HEK293 (cell line): ENCODE data around the gene TMED6.

Source experiments
- CTCF ChIA-PET: fragments of 350-600 bp; formaldehyde crosslinking; extraction: SDS; loops from one replicate; lab custom pipeline; 2021; ENCODE audit warnings: antibody characterized with exemption; lab: Yijun Ruan, JAX
- POLR2A ChIA-PET: fragments of 300-600 bp; formaldehyde crosslinking; extraction: SDS; loops from one replicate; lab custom pipeline; 2020; ENCODE audit warnings: antibody characterized with exemption, inconsistent platforms; lab: Yijun Ruan, JAX
- H3K27ac ChIP-seq: fragments of 200-500 bp; sonication (Bioruptor generic); 2 replicates; pipeline ENCODE4 v1.5.1; 2014; ENCODE audit warnings: low read depth, low read length, control low read depth, inconsistent platforms; ENCODE audit errors: extremely low read depth
- H3K36me3 ChIP-seq, 2 experiments: fragments of 200-500 bp in 1 of 2; sonication (Bioruptor generic) in 1 of 2; 1 replicate in 1 of 2; 2 replicates in 1 of 2; pipeline ENCODE4 v1.5.1; 2014 to 2017; ENCODE audit warnings: inconsistent platforms in 2 of 2, low read length in 2 of 2; ENCODE audit not compliant: control insufficient read depth in 2 of 2, insufficient read depth in 1 of 2
- H3K4me1 ChIP-seq: fragments of 200-500 bp; sonication (Bioruptor generic); 2 replicates; pipeline ENCODE4 v1.5.1; 2014; ENCODE audit warnings: mild to moderate bottlenecking, low read length, inconsistent platforms; ENCODE audit not compliant: control insufficient read depth, insufficient read depth
- H3K4me3 ChIP-seq: 2 replicates; pipeline ENCODE4 v1.5.1; 2011; ENCODE audit warnings: low read depth, mild to moderate bottlenecking, control low read depth, low read length, moderate library complexity
- H3K9me3 ChIP-seq: fragments of 200-500 bp; sonication (Bioruptor generic); 2 replicates; pipeline ENCODE4 v1.5.1; 2014; ENCODE audit warnings: low read depth, low read length, inconsistent platforms; ENCODE audit not compliant: control insufficient read depth, insufficient read depth
- FEZF1 ChIP-seq: fragments of 450-650 bp; formaldehyde crosslinking; IDR thresholded peaks from 2 replicates; pipeline ENCODE4 v1.5.1; 2016; ENCODE audit warnings: missing biosample characterization, missing genetic modification characterization
- YY2 ChIP-seq: fragments of 450-650 bp; formaldehyde crosslinking; IDR thresholded peaks from 2 replicates; pipeline ENCODE4 v1.5.1; 2016; ENCODE audit warnings: missing biosample characterization, missing genetic modification characterization
- ZNF335 ChIP-seq: fragments of 450-650 bp; formaldehyde crosslinking; conservative IDR thresholded peaks from 2 replicates; pipeline ENCODE4 v1.5.1; 2016; ENCODE audit warnings: missing biosample characterization, missing genetic modification characterization
- TF ChIP-seq, protein P1 (sequence below): fragments of 450-650 bp; formaldehyde crosslinking; IDR thresholded peaks from 2 replicates; pipeline ENCODE4 v1.5.1; 2017; ENCODE audit warnings: missing biosample characterization, missing genetic modification characterization

The TMED6 gene

DNA sequence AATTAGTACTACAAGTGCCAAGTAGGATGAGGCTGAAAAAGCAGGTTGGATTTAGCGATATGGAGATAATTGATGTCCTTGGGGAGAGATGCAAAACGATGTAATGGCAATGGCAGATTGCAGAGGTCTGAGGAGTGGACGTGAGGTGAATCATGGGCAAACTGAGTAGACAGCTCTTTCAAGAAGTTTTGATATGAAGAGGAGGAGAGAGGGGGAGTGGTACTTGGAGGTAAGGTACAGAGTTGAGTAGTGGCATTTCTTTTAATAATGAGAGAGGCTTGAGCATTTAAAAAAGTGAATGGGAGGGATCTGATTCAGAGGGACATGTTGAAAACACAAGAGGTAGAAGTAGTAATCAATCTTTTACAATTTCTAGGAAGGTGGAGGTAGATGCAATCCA lies 58.2 kb downstream of the TMED6 start:
- ChIA-PET CTCF (interaction anchor here (1.6 kb wide), 1 partner anchor 143 kb away, joined by 7 read pairs; no protein-coding TSS in a partner anchor), POLR2A (no interaction called here)
- peaks cover 0 to 8% of the 10 kb centered on the region in 2 experiments; a peak in 2 of 3 replicates for H3K36me3 ChIP-seq
- no peak overlapping the region for H3K27ac ChIP-seq
- TF ChIP-seq FEZF1: 0 out of 2 replicates have a peak, but pooled peaks have one; percentile 11
- TF ChIP-seq ZNF335 (tag by site-specific recombination): peak; percentile 44; the same call in 1 of the 2 replicates
- peak; percentile 48 for TF ChIP-seq YY2 (tag by site-specific recombination)
- TF ChIP-seq, protein P1, sequence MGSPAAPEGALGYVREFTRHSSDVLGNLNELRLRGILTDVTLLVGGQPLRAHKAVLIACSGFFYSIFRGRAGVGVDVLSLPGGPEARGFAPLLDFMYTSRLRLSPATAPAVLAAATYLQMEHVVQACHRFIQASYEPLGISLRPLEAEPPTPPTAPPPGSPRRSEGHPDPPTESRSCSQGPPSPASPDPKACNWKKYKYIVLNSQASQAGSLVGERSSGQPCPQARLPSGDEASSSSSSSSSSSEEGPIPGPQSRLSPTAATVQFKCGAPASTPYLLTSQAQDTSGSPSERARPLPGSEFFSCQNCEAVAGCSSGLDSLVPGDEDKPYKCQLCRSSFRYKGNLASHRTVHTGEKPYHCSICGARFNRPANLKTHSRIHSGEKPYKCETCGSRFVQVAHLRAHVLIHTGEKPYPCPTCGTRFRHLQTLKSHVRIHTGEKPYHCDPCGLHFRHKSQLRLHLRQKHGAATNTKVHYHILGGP (tag by site-specific recombination): no peak
- no peaks in the 10 kb centered on the region for H3K4me1 ChIP-seq
- H3K9me3 ChIP-seq: no peaks in the 10 kb centered on the region
- no peak overlapping the region for H3K4me3 ChIP-seq
